Right atrium auricular region (tissue), 2 donors: ENCODE results near the gene GP2. TPM values are rescaled to one million over a fixed set of nuclear protein-coding genes. Genes with fewer than 3 reads are reported as not detected.
"Not testable (repeated sequence)": the region's sequence is repeated elsewhere in the genome, so short reads cannot be mapped to it uniquely, and the experiment has no call there.

Source experiments
- DNase-seq: peaks from one replicate; pipeline ENCODE4 v3.0.0-alpha.2; 2019; ENCODE audit warnings: low spot score
- H3K27ac ChIP-seq, 2 donors: fragments of 200-600 bp; sonication (generic); 1 replicate in 1 of 2; 2 replicates in 1 of 2; pipeline ENCODE4 v1.5.1; 2016 to 2019
- H3K27me3 ChIP-seq, 2 donors: fragments of 200-600 bp; sonication (generic); one replicate each; pipeline versions ENCODE4 v1.5.1 to v1.6.0; 2017 to 2019
- H3K36me3 ChIP-seq: fragments of 200-600 bp; sonication (generic); one replicate; pipeline ENCODE4 v1.5.1; 2016
- H3K4me1 ChIP-seq, 2 donors: fragments of 200-600 bp; sonication (generic); one replicate each; pipeline versions ENCODE4 v1.5.1 to v1.6.0; 2017 to 2019
- H3K4me3 ChIP-seq, 2 donors: fragments of 200-600 bp; sonication (generic); 1 replicate in 1 of 2; 2 replicates in 1 of 2; pipeline ENCODE4 v1.5.1; 2017 to 2019; ENCODE audit warnings: mild to moderate bottlenecking in 1 of 2, moderate library complexity in 1 of 2
- H3K9me3 ChIP-seq, 2 donors: fragments of 200-600 bp; sonication (generic); one replicate each; pipeline ENCODE4 v1.5.1; 2019
- total RNA-seq, 2 donors: library from RNA; depleted of rRNA; stranded (reverse); fragments of >200 nt; gene quantifications; one replicate each; pipeline ENCODE4 v1.1.0, GENCODE V29; 2016
- TF ChIP-seq, protein P1 (sequence below), 2 donors: fragments of 200-600 bp; sonication (generic); IDR thresholded peaks; one replicate each; pipeline ENCODE4 v1.5.1; 2019; ENCODE audit warnings: antibody characterized with exemption in 2 of 2

Gene GP2
- total RNA-seq, 2 donors from 2014 or later: not detected

DNA sequence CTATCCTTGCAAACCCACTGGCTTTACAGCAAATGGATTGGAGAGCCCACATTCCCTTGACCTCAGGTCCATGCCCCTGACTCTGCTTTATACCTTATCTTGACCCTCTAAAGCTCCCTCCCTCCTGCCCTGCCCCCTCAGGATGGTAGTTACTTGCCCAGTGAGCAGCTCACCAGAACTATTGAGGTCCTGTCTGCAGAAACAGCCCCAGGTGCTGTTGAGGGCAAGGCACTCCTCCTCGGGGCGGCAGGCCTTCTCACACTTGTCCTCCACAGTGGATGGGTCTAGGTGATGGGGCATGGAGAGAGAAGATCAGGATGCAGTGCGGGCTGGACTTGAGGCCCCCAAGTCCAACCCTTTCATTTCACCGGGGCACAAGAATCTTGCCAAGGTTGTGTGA lies 4.6 kb downstream of the GP2 start:
- Histone ChIP-seq H3K9me3 (no peaks in the 10 kb centered on the region), H3K4me3 (no peak overlapping the region), H3K4me1 (no peaks in the 10 kb centered on the region), H3K36me3 (no peaks in the 10 kb centered on the region), H3K27me3 (no peaks in the 10 kb centered on the region), H3K27ac (no peak overlapping the region)
- TF ChIP-seq, protein P1, sequence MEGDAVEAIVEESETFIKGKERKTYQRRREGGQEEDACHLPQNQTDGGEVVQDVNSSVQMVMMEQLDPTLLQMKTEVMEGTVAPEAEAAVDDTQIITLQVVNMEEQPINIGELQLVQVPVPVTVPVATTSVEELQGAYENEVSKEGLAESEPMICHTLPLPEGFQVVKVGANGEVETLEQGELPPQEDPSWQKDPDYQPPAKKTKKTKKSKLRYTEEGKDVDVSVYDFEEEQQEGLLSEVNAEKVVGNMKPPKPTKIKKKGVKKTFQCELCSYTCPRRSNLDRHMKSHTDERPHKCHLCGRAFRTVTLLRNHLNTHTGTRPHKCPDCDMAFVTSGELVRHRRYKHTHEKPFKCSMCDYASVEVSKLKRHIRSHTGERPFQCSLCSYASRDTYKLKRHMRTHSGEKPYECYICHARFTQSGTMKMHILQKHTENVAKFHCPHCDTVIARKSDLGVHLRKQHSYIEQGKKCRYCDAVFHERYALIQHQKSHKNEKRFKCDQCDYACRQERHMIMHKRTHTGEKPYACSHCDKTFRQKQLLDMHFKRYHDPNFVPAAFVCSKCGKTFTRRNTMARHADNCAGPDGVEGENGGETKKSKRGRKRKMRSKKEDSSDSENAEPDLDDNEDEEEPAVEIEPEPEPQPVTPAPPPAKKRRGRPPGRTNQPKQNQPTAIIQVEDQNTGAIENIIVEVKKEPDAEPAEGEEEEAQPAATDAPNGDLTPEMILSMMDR (IDR thresholded peaks at IDR 0.05): no peak
- DNase-seq: no peak

GRCh38 chr16:20321671-20322070 lies 5.6 kb downstream of the GP2 start:
- Histone ChIP-seq H3K4me3 (no peak overlapping the region), H3K9me3 (no peaks in the 10 kb centered on the region), H3K27ac (no peak overlapping the region), H3K4me1 (no peaks in the 10 kb centered on the region), H3K36me3 (no peaks in the 10 kb centered on the region), H3K27me3 (no peaks in the 10 kb centered on the region)
- TF ChIP-seq, protein P1 (IDR thresholded peaks at IDR 0.05): no peak
- DNase-seq: no peak

- not testable (repeated sequence) for H3K9me3 ChIP-seq, H3K36me3 ChIP-seq, H3K4me3 ChIP-seq, H3K27me3 ChIP-seq, H3K4me1 ChIP-seq, H3K27ac ChIP-seq, DNase-seq
Measured at GRCh38 chr16:20321051-20321450, 6.3 kb downstream of the GP2 start.

GRCh38 chr16:20320592-20320991 lies 6.7 kb downstream of the GP2 start:
- no peak overlapping the region for H3K27ac ChIP-seq
- no peak overlapping the region for H3K4me3 ChIP-seq
- H3K36me3 ChIP-seq: no peaks in the 10 kb centered on the region
- H3K4me1 ChIP-seq: no peaks in the 10 kb centered on the region
- TF ChIP-seq, protein P1 (IDR thresholded peaks at IDR 0.05): no peak
- no peaks in the 10 kb centered on the region for H3K27me3 ChIP-seq
- no peak for DNase-seq
- no peaks in the 10 kb centered on the region for H3K9me3 ChIP-seq

DNA sequence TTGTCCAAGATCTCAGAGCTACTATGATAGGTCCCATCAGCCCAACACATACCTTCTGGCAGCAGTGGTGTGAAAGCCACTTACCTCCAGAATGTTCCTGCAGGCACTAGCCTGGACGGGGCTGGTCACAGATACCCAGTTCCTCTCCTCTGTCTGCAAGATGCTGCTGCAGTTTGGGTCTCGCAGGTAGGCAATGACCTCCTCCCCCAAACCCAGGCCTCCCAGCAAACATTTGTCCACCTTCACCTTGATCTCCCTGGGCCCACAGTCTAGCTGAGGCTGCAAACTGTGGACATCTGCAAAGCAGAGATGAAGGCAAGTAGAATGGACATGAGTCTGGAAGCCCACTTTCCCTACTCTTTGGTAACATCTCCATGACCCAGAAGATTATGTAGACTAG lies 7.1 kb downstream of the GP2 start:
- DNase-seq: no peak
- H3K27ac ChIP-seq: no peak overlapping the region
- no peak overlapping the region for H3K4me3 ChIP-seq
- no peaks in the 10 kb centered on the region for H3K9me3 ChIP-seq
- no peaks in the 10 kb centered on the region for H3K36me3 ChIP-seq
- H3K4me1 ChIP-seq: no peaks in the 10 kb centered on the region
- no peaks in the 10 kb centered on the region for H3K27me3 ChIP-seq
- TF ChIP-seq, protein P1 (IDR thresholded peaks at IDR 0.05): no peak

DNA sequence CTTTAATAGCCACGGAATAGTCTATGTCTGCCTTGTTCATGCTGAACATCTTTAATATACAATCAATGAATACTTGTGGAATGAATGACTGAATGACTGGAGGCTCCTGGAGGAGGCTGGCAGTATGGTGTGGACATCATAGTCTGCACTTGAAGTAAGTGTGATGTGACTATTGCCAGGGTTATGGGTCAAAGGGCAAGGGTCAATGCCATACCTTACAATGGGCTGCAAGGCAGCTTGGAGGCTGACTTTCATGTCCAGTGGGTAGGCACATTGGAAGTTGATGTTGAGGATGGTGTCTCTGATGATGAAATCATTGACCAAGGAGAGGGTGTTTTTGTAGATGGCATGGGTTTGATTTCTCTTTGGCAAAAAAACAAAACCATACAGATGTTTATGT lies 7.9 kb downstream of the GP2 start:
- H3K9me3 ChIP-seq: no peaks in the 10 kb centered on the region
- DNase-seq: no peak
- no peaks in the 10 kb centered on the region for H3K4me1 ChIP-seq
- TF ChIP-seq, protein P1 (IDR thresholded peaks at IDR 0.05): no peak
- no peaks in the 10 kb centered on the region for H3K36me3 ChIP-seq
- H3K27ac ChIP-seq: no peak overlapping the region
- no peak overlapping the region for H3K4me3 ChIP-seq
- H3K27me3 ChIP-seq: no peaks in the 10 kb centered on the region
